Measurements from ENCODE around the gene HSD3B7.

Gene HSD3B7

DNA sequence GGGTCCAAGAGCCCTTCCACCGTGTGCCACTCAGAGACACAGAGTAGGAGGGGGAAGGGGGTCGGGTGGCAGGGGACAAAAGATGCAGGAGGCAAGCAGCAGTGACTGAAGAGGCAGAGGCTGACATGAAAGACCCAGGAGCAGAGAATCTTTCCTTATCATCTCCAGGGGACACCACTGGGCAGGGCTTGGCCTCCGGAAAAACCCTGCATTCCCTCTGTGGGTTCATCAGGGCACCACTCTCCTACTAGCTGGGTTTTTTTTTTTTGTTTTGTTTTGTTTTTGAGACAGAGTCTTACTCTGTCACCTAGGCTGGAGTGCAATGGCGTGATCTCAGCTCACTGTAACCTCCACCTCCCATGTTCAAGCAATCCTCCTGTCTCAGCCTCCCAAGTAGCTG is 46.3 kb downstream of the HSD3B7 start:
- TF ChIP-seq EZH2 (IDR thresholded peaks at IDR 0.05; ENCODE audit: borderline replicate concordance, low read depth, low read length, severe bottlenecking): no peak
- TF ChIP-seq, protein P1, sequence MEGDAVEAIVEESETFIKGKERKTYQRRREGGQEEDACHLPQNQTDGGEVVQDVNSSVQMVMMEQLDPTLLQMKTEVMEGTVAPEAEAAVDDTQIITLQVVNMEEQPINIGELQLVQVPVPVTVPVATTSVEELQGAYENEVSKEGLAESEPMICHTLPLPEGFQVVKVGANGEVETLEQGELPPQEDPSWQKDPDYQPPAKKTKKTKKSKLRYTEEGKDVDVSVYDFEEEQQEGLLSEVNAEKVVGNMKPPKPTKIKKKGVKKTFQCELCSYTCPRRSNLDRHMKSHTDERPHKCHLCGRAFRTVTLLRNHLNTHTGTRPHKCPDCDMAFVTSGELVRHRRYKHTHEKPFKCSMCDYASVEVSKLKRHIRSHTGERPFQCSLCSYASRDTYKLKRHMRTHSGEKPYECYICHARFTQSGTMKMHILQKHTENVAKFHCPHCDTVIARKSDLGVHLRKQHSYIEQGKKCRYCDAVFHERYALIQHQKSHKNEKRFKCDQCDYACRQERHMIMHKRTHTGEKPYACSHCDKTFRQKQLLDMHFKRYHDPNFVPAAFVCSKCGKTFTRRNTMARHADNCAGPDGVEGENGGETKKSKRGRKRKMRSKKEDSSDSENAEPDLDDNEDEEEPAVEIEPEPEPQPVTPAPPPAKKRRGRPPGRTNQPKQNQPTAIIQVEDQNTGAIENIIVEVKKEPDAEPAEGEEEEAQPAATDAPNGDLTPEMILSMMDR (IDR thresholded peaks at IDR 0.05; ENCODE audit: borderline replicate concordance, extremely low read depth, low read length, poor library complexity, severe bottlenecking): no peak
- H3K4me1 ChIP-seq (ENCODE audit: insufficient read depth, low read length): peaks cover 23% of the 10 kb centered on the region
- no peak for DNase-seq
- no peaks in the 10 kb centered on the region for H3K9me3 ChIP-seq (ENCODE audit: insufficient read depth, low read length, severe bottlenecking)
- no peaks in the 10 kb centered on the region for H3K27me3 ChIP-seq (ENCODE audit: insufficient read depth, low read length, poor library complexity)
- H3K79me2 ChIP-seq (ENCODE audit: insufficient read depth, low read length): peaks cover 12% of the 10 kb centered on the region
- no peak overlapping the region for H3K9ac ChIP-seq (ENCODE audit: low read depth, low read length)
- ATAC-seq (ENCODE audit: insufficient read depth, low read depth): no peak
- no peak overlapping the region for H2AFZ ChIP-seq (ENCODE audit: low read depth, low read length)
- H4K20me1 ChIP-seq (ENCODE audit: insufficient read depth, low read length): no peaks in the 10 kb centered on the region
- no peak overlapping the region for H3K4me2 ChIP-seq (ENCODE audit: insufficient read depth, low read length)
- H3K4me3 ChIP-seq (ENCODE audit: low read depth in 1 of 2, low read length in 2 of 2): no peak overlapping the region
- peaks cover 13% of the 10 kb centered on the region for H3K36me3 ChIP-seq (ENCODE audit: insufficient read depth, low read length)
- no peak overlapping the region for H3K27ac ChIP-seq (ENCODE audit: low read length)

DNA sequence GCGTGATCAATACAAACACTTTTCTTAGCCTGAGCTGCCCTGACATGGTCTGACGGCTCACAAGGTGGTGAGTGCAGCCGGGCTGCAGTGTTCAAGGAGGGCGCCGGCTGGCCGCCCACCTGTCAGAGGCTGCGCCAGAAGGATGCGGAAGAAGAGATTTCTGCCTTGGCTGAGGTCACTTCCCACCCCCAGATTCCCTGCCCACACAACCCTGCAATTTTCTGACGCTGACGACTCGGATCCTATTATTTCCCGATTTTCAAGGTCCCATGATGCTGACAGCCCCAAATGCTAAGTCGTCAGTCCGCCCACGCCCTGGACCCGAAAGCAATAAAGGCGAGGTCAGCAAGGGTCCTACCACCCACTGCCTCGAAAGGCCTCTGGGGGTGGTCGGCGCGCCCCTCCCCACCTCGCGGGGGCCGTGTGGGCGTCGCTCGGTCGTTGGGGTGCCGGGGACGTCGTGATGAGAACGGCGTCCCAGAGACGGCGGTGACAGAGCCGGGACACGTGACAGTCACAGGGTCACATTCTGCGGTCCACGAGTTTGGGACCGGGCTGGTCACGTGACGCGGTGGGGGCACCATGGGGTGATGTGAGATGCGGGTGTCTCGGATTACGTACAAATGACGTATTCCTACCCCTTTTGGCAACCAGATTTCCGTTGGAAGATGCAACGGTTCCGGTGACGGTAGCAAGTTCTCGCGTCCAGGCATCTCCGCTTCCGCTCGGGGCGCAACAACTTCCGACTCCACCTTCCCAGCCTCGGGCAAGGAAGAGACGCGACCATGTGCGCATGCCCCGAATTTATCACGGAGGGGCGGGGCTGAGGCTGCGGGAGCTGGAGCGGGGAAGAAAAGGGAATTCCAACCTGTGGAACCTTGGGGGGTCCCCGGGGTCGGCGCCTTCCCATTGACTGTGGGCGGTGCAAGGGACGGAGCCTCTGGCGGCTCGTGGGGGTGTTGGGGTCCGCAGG is 48.0 kb downstream of the HSD3B7 start, which contains the start of gene STX4:
Gene STX4 (plus strand): TSS at position 823 of the 973 bp plus-strand sequence. CDS start 248 bp downstream, outside the sequence.
- Histone ChIP-seq H3K4me3 (ENCODE audit: low read depth in 1 of 2, low read length in 2 of 2) (peak within 1 kb of the TSS; percentile 78 to 83), H3K27ac (ENCODE audit: low read length) (peak within 1 kb of the TSS; percentile 89), H2AFZ (ENCODE audit: low read depth, low read length) (peak within 1 kb of the TSS; percentile 89), H3K79me2 (ENCODE audit: insufficient read depth, low read length) (peaks cover 12% of the 10 kb centered on the region), H3K36me3 (ENCODE audit: insufficient read depth, low read length) (peaks cover 17% of the 10 kb centered on the region), H3K27me3 (ENCODE audit: insufficient read depth, low read length, poor library complexity) (no peaks in the 10 kb centered on the region), H3K9me3 (ENCODE audit: insufficient read depth, low read length, severe bottlenecking) (no peaks in the 10 kb centered on the region), H3K4me2 (ENCODE audit: insufficient read depth, low read length) (peak within 1 kb of the TSS; percentile 84), H4K20me1 (ENCODE audit: insufficient read depth, low read length) (no peaks in the 10 kb centered on the region), H3K4me1 (ENCODE audit: insufficient read depth, low read length) (peaks cover 23% of the 10 kb centered on the region), H3K9ac (ENCODE audit: low read depth, low read length) (peak within 1 kb of the TSS; percentile 79)
- ATAC-seq (ENCODE audit: insufficient read depth, low read depth) (peak; percentile 82), DNase-seq (peak; percentile 97)
- no peak for TF ChIP-seq EZH2 (IDR thresholded peaks at IDR 0.05; ENCODE audit: borderline replicate concordance, low read depth, low read length, severe bottlenecking)
- TF ChIP-seq, protein P1 (IDR thresholded peaks at IDR 0.05; ENCODE audit: borderline replicate concordance, extremely low read depth, low read length, poor library complexity, severe bottlenecking): no peak

DNA sequence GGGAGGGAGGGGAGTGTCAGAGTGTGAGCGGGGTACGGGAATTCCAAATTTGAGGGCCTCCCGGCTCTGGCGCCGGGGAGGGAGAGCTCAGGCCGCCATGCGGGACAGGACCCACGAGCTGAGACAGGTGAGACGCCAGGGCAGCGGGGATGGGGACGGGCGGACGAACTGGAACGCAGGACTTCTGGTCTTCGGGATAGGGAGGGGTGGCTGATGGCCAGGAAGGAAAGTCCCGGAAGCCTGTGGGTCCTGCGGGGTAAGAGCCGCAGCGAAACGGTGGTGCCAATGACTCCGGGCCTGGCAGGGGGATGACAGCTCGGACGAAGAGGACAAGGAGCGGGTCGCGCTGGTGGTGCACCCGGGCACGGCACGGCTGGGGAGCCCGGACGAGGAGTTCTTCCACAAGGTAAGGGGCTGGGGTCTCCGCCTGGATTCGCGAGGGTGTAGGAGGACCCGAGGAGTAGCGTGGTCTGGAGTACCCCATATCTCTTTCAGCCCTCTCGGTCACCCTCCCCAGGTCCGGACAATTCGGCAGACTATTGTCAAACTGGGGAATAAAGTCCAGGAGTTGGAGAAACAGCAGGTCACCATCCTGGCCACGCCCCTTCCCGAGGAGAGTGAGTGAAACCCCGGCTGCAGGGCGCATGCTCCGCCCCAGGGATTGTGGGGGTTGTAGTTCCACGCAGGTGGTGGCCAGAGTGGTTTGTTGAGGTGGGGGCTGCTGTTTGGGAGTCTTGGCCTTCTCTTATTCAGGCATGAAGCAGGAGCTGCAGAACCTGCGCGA is 48.9 kb downstream of the HSD3B7 start:
- H3K36me3 ChIP-seq (ENCODE audit: insufficient read depth, low read length): peaks cover 18% of the 10 kb centered on the region
- H3K4me1 ChIP-seq (ENCODE audit: insufficient read depth, low read length): peaks cover 23% of the 10 kb centered on the region
- no peaks in the 10 kb centered on the region for H4K20me1 ChIP-seq (ENCODE audit: insufficient read depth, low read length)
- peak overlapping the region; percentile 78 to 83 for H3K4me3 ChIP-seq (ENCODE audit: low read depth in 1 of 2, low read length in 2 of 2)
- DNase-seq: peak; percentile 86
- H3K79me2 ChIP-seq (ENCODE audit: insufficient read depth, low read length): peaks cover 12% of the 10 kb centered on the region
- peak overlapping the region; percentile 79 for H3K9ac ChIP-seq (ENCODE audit: low read depth, low read length)
- no peaks in the 10 kb centered on the region for H3K27me3 ChIP-seq (ENCODE audit: insufficient read depth, low read length, poor library complexity)
- TF ChIP-seq, protein P1 (IDR thresholded peaks at IDR 0.05; ENCODE audit: borderline replicate concordance, extremely low read depth, low read length, poor library complexity, severe bottlenecking): no peak
- TF ChIP-seq EZH2 (IDR thresholded peaks at IDR 0.05; ENCODE audit: borderline replicate concordance, low read depth, low read length, severe bottlenecking): no peak
- H3K9me3 ChIP-seq (ENCODE audit: insufficient read depth, low read length, severe bottlenecking): no peaks in the 10 kb centered on the region
- H2AFZ ChIP-seq (ENCODE audit: low read depth, low read length): peak overlapping the region; percentile 89
- H3K4me2 ChIP-seq (ENCODE audit: insufficient read depth, low read length): peak overlapping the region; percentile 84
- ATAC-seq (ENCODE audit: insufficient read depth, low read depth): peak; percentile 73
- peak overlapping the region; percentile 89 for H3K27ac ChIP-seq (ENCODE audit: low read length)
